Suprapubic skin (tissue), 4 donors: ENCODE data around the gene NCKAP5.
"Not testable (repeated sequence)": the region's sequence is repeated elsewhere in the genome, so short reads cannot be mapped to it uniquely, and the experiment has no call there.

Experiments
- CTCF ChIP-seq, 2 donors: fragments of 200-600 bp in 1 of 2; fragments of 450-650 bp in 1 of 2; sonication (generic) in 1 of 2; IDR thresholded peaks; one replicate each; pipeline ENCODE4 v1.5.1; 2016 to 2019; ENCODE audit warnings: antibody characterized with exemption in 2 of 2, mild to moderate bottlenecking in 1 of 2, moderate library complexity in 1 of 2
- EP300 ChIP-seq: sonication (generic); formaldehyde crosslinking; IDR thresholded peaks from one replicate; pipeline ENCODE4 v1.6.1; 2017; ENCODE audit warnings: antibody characterized with exemption
- POLR2A ChIP-seq, 2 donors: fragments of 450-650 bp; IDR thresholded peaks; one replicate each; pipeline ENCODE4 v1.6.1; 2017; ENCODE audit warnings: antibody characterized with exemption in 2 of 2, mild to moderate bottlenecking in 2 of 2, moderate library complexity in 2 of 2
- POLR2AphosphoS5 ChIP-seq, 3 donors: sonication (generic); formaldehyde crosslinking; IDR thresholded peaks; one replicate each; pipeline ENCODE4 v1.6.1; 2017; ENCODE audit warnings: antibody characterized with exemption in 3 of 3

GRCh38 chr2:133470446-133470845 is 97.8 kb downstream of the NCKAP5 start:
- TF ChIP-seq POLR2AphosphoS5 (IDR thresholded peaks at IDR 0.05); CTCF (IDR thresholded peaks at IDR 0.05); POLR2A (IDR thresholded peaks at IDR 0.05); EP300: not testable (repeated sequence)
